Measurements from ENCODE around the gene LIME1. TPM values are rescaled to one million over a fixed set of nuclear protein-coding genes. Genes with fewer than 3 reads are reported as not detected.

LIME1 gene, protein sequence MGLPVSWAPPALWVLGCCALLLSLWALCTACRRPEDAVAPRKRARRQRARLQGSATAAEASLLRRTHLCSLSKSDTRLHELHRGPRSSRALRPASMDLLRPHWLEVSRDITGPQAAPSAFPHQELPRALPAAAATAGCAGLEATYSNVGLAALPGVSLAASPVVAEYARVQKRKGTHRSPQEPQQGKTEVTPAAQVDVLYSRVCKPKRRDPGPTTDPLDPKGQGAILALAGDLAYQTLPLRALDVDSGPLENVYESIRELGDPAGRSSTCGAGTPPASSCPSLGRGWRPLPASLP
- total RNA-seq, result 5.2 and 7.0 TPM in 2 replicates

DNA sequence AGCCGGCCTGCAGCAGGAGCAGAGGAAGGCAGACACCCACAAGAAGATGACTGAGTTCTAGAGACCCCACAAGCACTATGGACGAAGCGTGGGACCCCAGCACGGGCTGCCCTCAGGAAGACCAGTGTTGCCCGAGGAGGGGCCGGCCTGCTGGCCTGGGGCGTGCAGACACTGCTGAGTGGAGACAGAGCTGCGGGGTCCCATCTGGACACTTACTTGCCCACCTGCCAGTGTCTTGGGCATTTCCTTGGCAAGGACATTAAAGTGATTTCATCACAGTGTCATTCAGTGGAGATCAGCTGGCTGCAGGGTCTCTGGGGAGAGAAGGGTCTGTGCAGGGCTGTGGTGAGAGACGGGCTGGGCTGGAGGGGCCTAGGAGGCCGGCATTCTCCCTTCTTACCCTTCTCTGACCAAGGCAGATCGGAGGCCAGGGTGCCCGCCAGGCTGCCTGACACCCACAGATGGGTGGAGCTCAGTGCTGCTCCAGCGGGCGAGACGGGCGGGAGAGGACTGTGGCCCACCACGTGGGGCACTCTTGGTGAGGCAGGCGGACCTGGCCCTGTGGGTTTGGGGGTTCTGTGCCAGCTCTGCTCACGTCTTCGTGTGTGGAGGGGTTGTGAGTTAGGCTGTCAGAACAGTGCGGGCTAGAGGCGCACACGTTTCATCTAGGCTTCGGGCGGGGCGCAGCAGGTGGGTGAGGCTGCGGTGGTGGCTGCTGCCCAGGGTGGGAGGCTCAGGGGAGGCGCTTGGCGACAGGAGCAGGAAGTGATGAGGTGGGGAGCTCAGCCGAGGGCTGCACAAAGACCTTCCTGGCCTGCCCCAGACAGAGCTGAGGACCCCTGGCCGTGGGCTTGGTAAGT, at the start of gene LIME1:
TSS of gene LIME1 (plus strand) at position 806 of the 860 bp plus-strand sequence. CDS start 886 bp downstream, outside the sequence.

DNA sequence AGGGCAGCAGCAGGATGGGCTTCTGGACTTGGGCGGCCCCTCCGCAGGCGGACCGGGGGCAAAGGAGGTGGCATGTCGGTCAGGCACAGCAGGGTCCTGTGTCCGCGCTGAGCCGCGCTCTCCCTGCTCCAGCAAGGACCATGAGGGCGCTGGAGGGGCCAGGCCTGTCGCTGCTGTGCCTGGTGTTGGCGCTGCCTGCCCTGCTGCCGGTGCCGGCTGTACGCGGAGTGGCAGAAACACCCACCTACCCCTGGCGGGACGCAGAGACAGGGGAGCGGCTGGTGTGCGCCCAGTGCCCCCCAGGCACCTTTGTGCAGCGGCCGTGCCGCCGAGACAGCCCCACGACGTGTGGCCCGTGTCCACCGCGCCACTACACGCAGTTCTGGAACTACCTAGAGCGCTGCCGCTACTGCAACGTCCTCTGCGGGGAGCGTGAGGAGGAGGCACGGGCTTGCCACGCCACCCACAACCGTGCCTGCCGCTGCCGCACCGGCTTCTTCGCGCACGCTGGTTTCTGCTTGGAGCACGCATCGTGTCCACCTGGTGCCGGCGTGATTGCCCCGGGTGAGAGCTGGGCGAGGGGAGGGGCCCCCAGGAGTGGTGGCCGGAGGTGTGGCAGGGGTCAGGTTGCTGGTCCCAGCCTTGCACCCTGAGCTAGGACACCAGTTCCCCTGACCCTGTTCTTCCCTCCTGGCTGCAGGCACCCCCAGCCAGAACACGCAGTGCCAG, 39.7 kb upstream of the LIME1 start, which contains the start of gene TNFRSF6B:
TSS of gene TNFRSF6B (plus strand) at position 25 of the 729 bp plus-strand sequence. CDS start at position 141, 116 bp downstream.

DNA sequence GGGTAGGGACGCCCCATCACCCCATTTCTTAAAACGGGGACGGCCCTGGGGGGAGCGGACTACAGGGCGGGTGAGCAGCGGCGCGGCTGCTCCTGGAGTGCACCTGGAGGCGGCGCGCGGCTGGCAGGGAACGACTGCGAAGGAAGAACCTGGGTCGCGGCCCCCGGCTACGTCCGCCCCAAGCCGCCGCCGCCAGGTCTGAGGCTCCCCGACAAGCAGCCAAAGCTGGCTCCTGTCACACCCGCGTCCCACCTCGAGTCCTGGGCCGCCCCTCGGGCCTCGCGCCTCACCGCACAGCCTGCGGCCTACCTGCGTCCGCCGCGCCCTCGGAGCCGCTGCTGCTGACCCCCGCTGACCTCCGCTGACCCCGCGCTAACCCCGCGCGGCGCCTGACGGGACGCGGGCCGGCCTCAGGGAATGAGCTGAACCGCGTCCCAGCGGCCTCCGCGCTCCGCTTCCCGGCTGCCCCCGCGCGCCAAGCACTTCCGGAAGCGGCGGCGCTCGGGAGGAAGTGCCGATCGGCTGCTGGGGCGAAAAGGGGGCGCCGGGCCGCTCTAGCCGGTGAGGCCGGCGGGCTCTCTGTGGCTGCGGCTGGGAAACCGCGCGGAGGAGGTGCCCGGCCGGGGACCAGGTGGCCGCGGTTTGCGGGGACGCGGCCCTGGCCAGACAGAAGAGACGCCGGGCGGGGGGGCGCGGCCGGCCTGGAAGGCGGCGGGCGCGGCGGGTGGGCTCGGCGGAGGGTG, 28.7 kb upstream of the LIME1 start, which contains the start of the genes ARFRP1 and ZGPAT:
TSS of gene ARFRP1 (minus strand) at position 419 of the 743 bp plus-strand sequence. CDS start 885 bp downstream, outside the sequence.
TSS of gene ZGPAT (plus strand) at position 482 of the 743 bp plus-strand sequence. CDS start 542 bp downstream, outside the sequence.

DNA sequence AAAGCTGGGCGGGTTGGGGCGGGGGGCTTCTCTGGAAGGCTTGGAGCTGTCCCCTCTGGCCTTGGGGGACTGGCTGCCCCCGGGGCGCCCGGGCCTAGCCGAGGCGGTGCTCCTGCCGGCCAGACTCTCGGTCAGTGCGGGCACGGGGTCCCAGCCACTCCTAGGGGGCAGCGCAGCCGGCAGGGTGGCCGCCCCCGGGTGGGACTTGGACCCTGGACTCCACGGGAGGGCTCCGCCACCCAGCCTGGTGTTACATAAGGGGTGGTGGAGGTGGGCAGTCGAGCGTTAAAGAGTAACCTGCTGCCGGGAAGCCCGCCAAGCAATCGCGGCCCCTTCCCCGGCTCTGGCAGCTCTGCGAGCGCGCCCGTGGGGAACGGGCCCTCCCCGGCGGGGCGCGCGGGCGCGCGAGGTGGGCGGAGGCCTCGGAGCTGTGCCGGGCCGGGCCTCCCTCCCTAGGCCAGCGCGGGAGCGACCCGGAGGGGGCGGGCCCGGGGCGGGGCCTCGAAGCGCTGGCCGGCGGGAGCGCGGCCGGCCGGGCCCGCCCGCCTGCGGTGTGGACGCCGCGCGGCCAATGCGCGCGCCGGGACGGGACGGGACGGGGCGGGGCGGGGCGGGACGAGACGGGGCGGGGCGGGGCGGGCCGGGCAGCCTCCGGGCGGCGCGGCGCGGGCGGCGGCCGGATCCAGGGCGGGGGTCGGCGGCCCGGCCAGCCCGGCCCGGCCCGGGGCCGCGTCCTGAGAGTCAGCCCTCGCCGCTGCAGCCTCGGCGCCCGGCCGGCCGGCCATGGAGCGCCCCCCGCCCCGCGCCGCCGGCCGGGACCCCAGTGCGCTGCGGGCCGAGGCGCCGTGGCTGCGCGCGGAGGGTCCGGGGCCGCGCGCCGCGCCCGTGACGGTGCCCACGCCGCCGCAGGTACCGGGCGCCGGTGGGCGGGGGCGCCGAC, 2.9 kb downstream of the LIME1 start, which contains the start of gene SLC2A4RG:
TSS of gene SLC2A4RG (plus strand) at position 647 of the 940 bp plus-strand sequence. CDS start at position 784, 137 bp downstream.

Other genes with a start within 250 kb of the LIME1 start
- 0.33 and 1.9 TPM in 2 replicates for gene EEF1A2, start 237.6 kb upstream of the LIME1 start, total RNA-seq
- 22.7 and 36.0 TPM in 2 replicates for gene PPDPF, start 215.9 kb upstream of the LIME1 start, total RNA-seq
- 0.11 and 0.12 TPM in 2 replicates for gene PTK6, start 199.3 kb upstream of the LIME1 start, total RNA-seq
- gene SRMS, start 188.9 kb upstream of the LIME1 start, total RNA-seq, result not detected in 2 replicates
- gene FNDC11, start 182.5 kb upstream of the LIME1 start, total RNA-seq, result 0.66 and 2.4 TPM in 2 replicates
- gene HELZ2, start 162.4 kb upstream of the LIME1 start, total RNA-seq, result 46.2 and 48.4 TPM in 2 replicates
- gene GMEB2, start 109.6 kb upstream of the LIME1 start, total RNA-seq, result 11.1 and 11.7 TPM in 2 replicates
- gene STMN3, start 83.2 kb upstream of the LIME1 start, total RNA-seq, result 18.9 and 43.9 TPM in 2 replicates
- 15.9 and 31.5 TPM in 2 replicates for gene RTEL1, start 78.4 kb upstream of the LIME1 start, total RNA-seq
- gene TNFRSF6B, start 40.0 kb upstream of the LIME1 start, total RNA-seq, result 57.4 and 110 TPM in 2 replicates
- gene ARFRP1, start 28.7 kb upstream of the LIME1 start, total RNA-seq, result 43.7 and 61.0 TPM in 2 replicates
- 23.4 and 31.4 TPM in 2 replicates for gene ZGPAT, start 28.6 kb upstream of the LIME1 start, total RNA-seq
- gene SLC2A4RG, start 3.1 kb downstream of the LIME1 start, total RNA-seq, result 32.0 and 35.4 TPM in 2 replicates
- 11.9 and 16.7 TPM in 2 replicates for gene ZBTB46, start 94.6 kb downstream of the LIME1 start, total RNA-seq
- gene ABHD16B, start 124.8 kb downstream of the LIME1 start, total RNA-seq, result not detected in 2 replicates
- gene TPD52L2, start 128.6 kb downstream of the LIME1 start, total RNA-seq, result 159 and 171 TPM in 2 replicates
- gene DNAJC5, start 158.5 kb downstream of the LIME1 start, total RNA-seq, result 55.2 and 60.0 TPM in 2 replicates
- gene UCKL1, start 219.8 kb downstream of the LIME1 start, total RNA-seq, result 22.4 and 24.0 TPM in 2 replicates
- gene ZNF512B, start 233.3 kb downstream of the LIME1 start, total RNA-seq, result 7.1 and 7.6 TPM in 2 replicates
- gene SAMD10, start 243.0 kb downstream of the LIME1 start, total RNA-seq, result 0.87 and 1.00 TPM in 2 replicates
- gene PRPF6, start 244.5 kb downstream of the LIME1 start, total RNA-seq, result 65.7 and 73.8 TPM in 2 replicates

Data from uterine smooth muscle cell (primary cell).